Cerebellar cortex (tissue), 1 donor: ENCODE data around the gene SLC2A10.
A peak's percentile ranks its signal among the peaks of the same experiment; 100 is the strongest.

Experiments
- DNase-seq: peaks from one replicate; pipeline ENCODE4 v3.0.0-alpha.2; 2015; ENCODE audit warnings: low spot score

SLC2A10 gene

GRCh38 chr20:46682063-46682821 lies 27.2 kb upstream of the SLC2A10 start:
- no peak for DNase-seq

GRCh38 chr20:46683011-46683667 lies 26.3 kb upstream of the SLC2A10 start:
- no peak for DNase-seq

- no peak for DNase-seq
Observed at GRCh38 chr20:46683668-46683938, 25.8 kb upstream of the SLC2A10 start.

GRCh38 chr20:46683939-46684750 lies 25.3 kb upstream of the SLC2A10 start:
- DNase-seq: no peak

- peak; percentile 36 for DNase-seq
Observed at GRCh38 chr20:46688151-46689081, 21.0 kb upstream of the SLC2A10 start.

GRCh38 chr20:46689082-46689753 lies 20.2 kb upstream of the SLC2A10 start, which contains the start of gene TP53RK:
Gene TP53RK (minus strand): TSS chr20:46689444. CDS start chr20:46689414, 30 bp downstream.
- peak; percentile 99 for DNase-seq

GRCh38 chr20:46689754-46690085 lies 19.7 kb upstream of the SLC2A10 start:
- no peak for DNase-seq

GRCh38 chr20:46690219-46691106 lies 19.0 kb upstream of the SLC2A10 start:
- no peak for DNase-seq

- DNase-seq: no peak
Observed at GRCh38 chr20:46691196-46691595, 18.3 kb upstream of the SLC2A10 start.

- peak; percentile 27 for DNase-seq
Observed at GRCh38 chr20:46694484-46694883, 15.0 kb upstream of the SLC2A10 start.

GRCh38 chr20:46695892-46696291 lies 13.6 kb upstream of the SLC2A10 start:
- DNase-seq: no peak

- DNase-seq: no peak
Observed at GRCh38 chr20:46696791-46697279, 12.6 kb upstream of the SLC2A10 start.

- no peak for DNase-seq
Observed at GRCh38 chr20:46698788-46699187, 10.7 kb upstream of the SLC2A10 start.

GRCh38 chr20:46699651-46700359 lies 9.6 kb upstream of the SLC2A10 start:
- peak; percentile 36 for DNase-seq

GRCh38 chr20:46700481-46700880 lies 9.0 kb upstream of the SLC2A10 start:
- no peak for DNase-seq

GRCh38 chr20:46701057-46701456 lies 8.4 kb upstream of the SLC2A10 start:
- no peak for DNase-seq

GRCh38 chr20:46701556-46701955 lies 7.9 kb upstream of the SLC2A10 start:
- DNase-seq: no peak

GRCh38 chr20:46701986-46702385 lies 7.5 kb upstream of the SLC2A10 start:
- DNase-seq: no peak

- no peak for DNase-seq
Observed at GRCh38 chr20:46702447-46703203, 6.8 kb upstream of the SLC2A10 start.
